ENCODE measurements around the gene ZNF836.

The ZNF836 gene

GRCh38 chr19:52120286-52120685 lies 51.1 kb downstream of the ZNF836 start:
- H3K79me2 ChIP-seq (ENCODE audit: insufficient read depth, low read length): 0 out of 2 replicates have a peak, but pooled peaks cover 8% of the 10 kb centered on the region
- H3K4me2 ChIP-seq (ENCODE audit: insufficient read depth, low read length): no peak overlapping the region
- H3K27ac ChIP-seq (ENCODE audit: low read length): no peak overlapping the region
- no peaks in the 10 kb centered on the region for H4K20me1 ChIP-seq (ENCODE audit: insufficient read depth, low read length)
- no peak overlapping the region for H3K4me3 ChIP-seq (ENCODE audit: low read depth in 1 of 2, low read length in 2 of 2)
- H3K9ac ChIP-seq (ENCODE audit: low read depth, low read length): no peak overlapping the region
- H3K4me1 ChIP-seq (ENCODE audit: insufficient read depth, low read length): no peaks in the 10 kb centered on the region
- DNase-seq (no peak), ATAC-seq (ENCODE audit: insufficient read depth, low read depth) (no peak)
- no peaks in the 10 kb centered on the region for H3K27me3 ChIP-seq (ENCODE audit: insufficient read depth, low read length, poor library complexity)
- peaks cover 100% of the 10 kb centered on the region for H3K36me3 ChIP-seq (ENCODE audit: insufficient read depth, low read length)
- H2AFZ ChIP-seq (ENCODE audit: low read depth, low read length): no peak overlapping the region
- TF ChIP-seq CTCF (IDR thresholded peaks at IDR 0.05; ENCODE audit: borderline replicate concordance, extremely low read depth, low read length, poor library complexity, severe bottlenecking) (no peak), EZH2 (IDR thresholded peaks at IDR 0.05; ENCODE audit: borderline replicate concordance, low read depth, low read length, severe bottlenecking) (no peak)
- peaks cover 91% of the 10 kb centered on the region for H3K9me3 ChIP-seq (ENCODE audit: insufficient read depth, low read length, severe bottlenecking)

- peaks cover 71% of the 10 kb centered on the region for H3K36me3 ChIP-seq (ENCODE audit: insufficient read depth, low read length)
- no peak overlapping the region for H3K9ac ChIP-seq (ENCODE audit: low read depth, low read length)
- no peak for ATAC-seq (ENCODE audit: insufficient read depth, low read depth)
- H3K79me2 ChIP-seq (ENCODE audit: insufficient read depth, low read length): 0 out of 2 replicates have a peak, but pooled peaks cover 4% of the 10 kb centered on the region
- no peaks in the 10 kb centered on the region for H3K27me3 ChIP-seq (ENCODE audit: insufficient read depth, low read length, poor library complexity)
- H3K9me3 ChIP-seq (ENCODE audit: insufficient read depth, low read length, severe bottlenecking): peaks cover 99% of the 10 kb centered on the region
- no peak overlapping the region for H3K4me2 ChIP-seq (ENCODE audit: insufficient read depth, low read length)
- DNase-seq: no peak
- H2AFZ ChIP-seq (ENCODE audit: low read depth, low read length): no peak overlapping the region
- H3K4me1 ChIP-seq (ENCODE audit: insufficient read depth, low read length): no peaks in the 10 kb centered on the region
- no peak overlapping the region for H3K27ac ChIP-seq (ENCODE audit: low read length)
- no peak overlapping the region; a peak in 1 of 4 replicates for H3K4me3 ChIP-seq (ENCODE audit: low read depth in 1 of 2, low read length in 2 of 2)
- H4K20me1 ChIP-seq (ENCODE audit: insufficient read depth, low read length): no peaks in the 10 kb centered on the region
- TF ChIP-seq CTCF (IDR thresholded peaks at IDR 0.05; ENCODE audit: borderline replicate concordance, extremely low read depth, low read length, poor library complexity, severe bottlenecking) (no peak), EZH2 (IDR thresholded peaks at IDR 0.05; ENCODE audit: borderline replicate concordance, low read depth, low read length, severe bottlenecking) (no peak)
These were observed 55.8 kb downstream of the ZNF836 start for GRCh38 chr19:52115526-52116053.

- Histone ChIP-seq H3K27ac (ENCODE audit: low read length) (no peak overlapping the region), H3K9ac (ENCODE audit: low read depth, low read length) (no peak overlapping the region), H3K36me3 (ENCODE audit: insufficient read depth, low read length) (peaks cover 62% of the 10 kb centered on the region), H3K79me2 (ENCODE audit: insufficient read depth, low read length) (0 out of 2 replicates have a peak, but pooled peaks cover 4% of the 10 kb centered on the region), H3K4me1 (ENCODE audit: insufficient read depth, low read length) (no peaks in the 10 kb centered on the region), H2AFZ (ENCODE audit: low read depth, low read length) (no peak overlapping the region), H3K27me3 (ENCODE audit: insufficient read depth, low read length, poor library complexity) (no peaks in the 10 kb centered on the region), H4K20me1 (ENCODE audit: insufficient read depth, low read length) (no peaks in the 10 kb centered on the region), H3K9me3 (ENCODE audit: insufficient read depth, low read length, severe bottlenecking) (peaks cover 95% of the 10 kb centered on the region), H3K4me2 (ENCODE audit: insufficient read depth, low read length) (no peak overlapping the region), H3K4me3 (ENCODE audit: low read depth in 1 of 2, low read length in 2 of 2) (no peak overlapping the region)
- ATAC-seq (ENCODE audit: insufficient read depth, low read depth) (no peak), DNase-seq (no peak)
- TF ChIP-seq EZH2 (IDR thresholded peaks at IDR 0.05; ENCODE audit: borderline replicate concordance, low read depth, low read length, severe bottlenecking): no peak
- TF ChIP-seq CTCF (IDR thresholded peaks at IDR 0.05; ENCODE audit: borderline replicate concordance, extremely low read depth, low read length, poor library complexity, severe bottlenecking): no peak
These were observed 56.7 kb downstream of the ZNF836 start for GRCh38 chr19:52114691-52115090.
